ENCODE results near the gene LPIN3.

The LPIN3 gene

DNA sequence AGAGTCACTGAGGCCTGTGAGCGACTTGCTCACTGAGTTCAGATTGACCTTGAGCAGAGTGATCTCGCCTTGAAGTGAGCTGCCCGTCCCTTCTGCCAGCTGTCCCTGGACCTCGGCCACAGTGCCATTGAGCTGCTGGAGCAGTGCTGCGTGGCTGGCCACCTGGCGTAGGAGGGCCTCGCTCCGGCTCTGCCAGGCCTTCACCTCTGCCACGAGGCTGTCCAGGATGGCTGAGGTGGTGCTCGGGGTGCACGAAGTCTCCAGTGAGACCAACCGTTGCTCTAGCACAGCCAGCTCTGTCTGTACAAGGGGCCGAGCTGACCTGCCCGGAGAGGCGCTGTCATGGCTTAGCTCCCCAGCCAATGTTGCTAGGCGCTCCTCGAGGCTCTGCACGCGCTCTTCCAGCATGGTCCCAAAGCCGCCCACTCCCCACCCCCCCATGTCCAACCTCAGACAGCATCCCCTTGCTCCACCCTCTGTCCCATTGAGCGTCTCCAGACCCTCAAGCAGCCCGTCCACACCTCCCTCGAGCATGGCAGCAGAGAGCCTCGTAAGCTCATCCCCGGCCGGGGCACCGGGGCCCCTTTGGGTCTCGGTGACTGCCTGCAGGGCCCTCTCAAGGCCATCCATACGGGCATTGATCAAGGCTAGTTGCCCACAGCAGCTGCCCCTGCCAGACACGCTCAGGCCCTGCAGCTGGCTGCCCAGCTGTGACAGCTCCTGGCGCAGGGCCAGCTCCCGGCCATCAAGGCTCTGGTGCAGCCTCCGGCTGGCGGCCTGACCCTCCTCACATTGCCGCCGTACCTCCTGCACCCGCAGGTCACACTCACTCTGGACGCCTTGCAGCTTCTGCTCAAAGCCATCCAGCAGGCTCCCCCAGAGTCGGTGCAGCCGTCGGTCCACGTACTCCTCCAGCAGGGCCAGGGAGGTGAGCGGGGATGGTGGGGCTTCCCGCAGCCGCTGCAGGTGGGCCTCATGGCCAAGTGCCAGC is 21.4 kb downstream of the LPIN3 start:
- in situ Hi-C loops (cut with HindIII; ENCODE audit: low pct_ligation_motif_present, low pct_unique_long_range_greater_than_20kb, low sequenced_read_pairs), result no loop called here
- DNase-seq, result no peak

DNA sequence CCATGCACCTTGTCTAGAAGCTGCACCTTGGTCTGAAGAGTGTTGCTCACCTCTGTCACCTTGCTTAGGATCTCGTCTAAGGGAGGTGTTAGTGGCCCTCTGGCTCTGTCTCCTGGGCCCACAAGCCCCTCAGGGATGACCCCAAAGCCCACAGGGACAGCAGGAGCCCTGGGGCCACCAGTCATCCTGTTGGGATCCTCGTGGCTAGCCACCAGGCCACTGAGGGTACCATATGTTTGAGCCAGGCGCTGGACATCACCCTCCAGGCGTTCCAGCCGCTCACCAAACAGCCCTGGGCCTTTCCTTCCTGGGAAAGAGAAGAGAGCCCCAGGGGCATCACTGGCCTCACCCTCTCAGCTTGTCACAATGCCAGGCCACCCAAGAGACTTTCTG is 22.1 kb downstream of the LPIN3 start:
- DNase-seq, result no peak
- in situ Hi-C loops (cut with HindIII; ENCODE audit: low pct_ligation_motif_present, low pct_unique_long_range_greater_than_20kb, low sequenced_read_pairs), result no loop called here

DNA sequence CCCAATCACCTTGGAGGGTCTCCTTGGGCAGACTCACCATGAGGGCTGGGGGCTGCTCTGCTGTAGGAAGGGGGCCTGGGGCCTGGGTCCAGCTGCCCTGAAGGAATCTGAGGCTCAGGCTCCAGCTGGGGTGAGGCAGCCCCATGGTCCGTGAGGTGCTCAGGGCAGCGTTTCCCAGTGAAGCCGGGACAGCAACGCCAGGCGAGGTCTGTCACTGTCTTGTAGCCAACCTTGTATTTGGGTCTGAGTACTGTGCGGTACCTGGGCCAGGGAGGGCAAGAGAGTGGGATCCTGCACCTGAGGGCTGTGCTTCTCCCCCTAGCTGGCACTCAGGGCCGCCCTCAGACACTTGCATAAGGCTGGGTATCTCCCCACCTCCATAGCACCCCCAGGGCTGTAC is 23.0 kb downstream of the LPIN3 start:
- in situ Hi-C loops (cut with HindIII; ENCODE audit: low pct_ligation_motif_present, low pct_unique_long_range_greater_than_20kb, low sequenced_read_pairs), result no loop called here
- no peak for DNase-seq

DNA sequence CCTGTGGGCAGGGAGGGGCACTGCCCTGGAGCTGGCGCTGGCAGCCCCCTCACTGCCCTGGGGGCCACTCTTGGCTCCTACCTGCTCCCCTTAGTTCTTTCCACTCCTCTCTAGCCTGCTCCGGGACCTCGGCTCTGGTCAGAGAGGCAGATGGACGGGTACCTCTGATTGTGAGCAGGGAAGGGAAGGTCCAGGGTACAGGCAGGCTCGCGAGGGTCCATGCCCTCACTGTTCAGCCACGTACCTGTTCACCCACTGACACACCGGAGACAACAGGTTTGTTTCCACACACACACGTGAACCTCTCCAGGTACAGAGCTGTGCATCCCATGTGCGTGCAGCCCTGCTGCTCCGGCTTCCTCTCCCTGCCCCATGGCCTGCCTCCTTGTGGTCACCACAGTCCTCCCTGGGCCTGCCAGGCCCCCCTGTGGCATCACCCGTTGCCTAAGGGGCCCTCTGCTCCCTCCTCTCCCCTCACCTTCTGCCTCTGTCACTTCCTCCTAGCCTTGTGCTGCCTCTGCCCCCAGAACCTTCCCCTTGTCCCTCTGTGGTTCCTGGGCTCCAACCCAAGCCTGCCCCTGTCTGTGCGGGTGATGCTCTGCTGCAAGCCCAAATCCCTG is 23.7 kb downstream of the LPIN3 start:
- in situ Hi-C loops (cut with HindIII; ENCODE audit: low pct_ligation_motif_present, low pct_unique_long_range_greater_than_20kb, low sequenced_read_pairs), result no loop called here
- no peak for DNase-seq

DNA sequence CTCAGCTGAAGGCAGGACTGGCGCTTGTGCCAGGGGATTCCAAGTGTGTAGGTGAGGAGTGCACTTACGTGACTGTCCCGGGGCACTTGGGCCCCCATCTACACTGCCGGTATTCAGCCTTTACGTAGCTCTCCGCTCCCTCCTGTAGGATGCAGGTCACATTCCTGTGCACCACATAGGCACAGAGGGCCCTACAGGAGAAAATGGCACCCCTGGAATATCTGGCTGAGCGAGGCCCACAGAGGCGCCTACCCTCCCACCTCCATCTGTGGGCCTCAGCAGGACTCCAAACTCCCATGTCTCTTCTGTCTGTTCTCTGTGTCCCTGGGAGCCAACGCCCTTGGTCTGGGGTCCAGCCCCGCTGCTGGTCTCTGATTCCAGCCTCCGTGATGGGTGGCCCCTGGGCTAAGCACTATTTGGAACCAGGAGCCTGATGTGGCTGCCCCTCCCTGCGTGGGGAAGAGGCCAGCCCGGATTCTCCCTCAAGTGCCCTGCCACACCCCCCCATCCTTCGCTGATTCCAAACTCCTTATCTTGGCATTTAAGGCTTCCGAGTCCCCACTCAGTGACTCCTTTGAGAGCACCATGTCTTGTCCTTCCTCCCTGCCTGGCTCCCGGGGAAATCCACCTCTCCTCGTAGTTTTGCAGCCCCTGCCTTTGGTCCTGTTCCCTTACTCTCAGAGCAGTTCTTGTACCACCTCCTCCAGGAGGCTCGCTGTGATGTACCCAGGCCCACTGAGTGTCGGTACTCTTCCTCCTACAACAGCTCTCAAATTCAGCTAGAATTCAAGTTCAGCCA is 24.5 kb downstream of the LPIN3 start:
- in situ Hi-C loops (cut with HindIII; ENCODE audit: low pct_ligation_motif_present, low pct_unique_long_range_greater_than_20kb, low sequenced_read_pairs), result no loop called here
- DNase-seq, result no peak

DNA sequence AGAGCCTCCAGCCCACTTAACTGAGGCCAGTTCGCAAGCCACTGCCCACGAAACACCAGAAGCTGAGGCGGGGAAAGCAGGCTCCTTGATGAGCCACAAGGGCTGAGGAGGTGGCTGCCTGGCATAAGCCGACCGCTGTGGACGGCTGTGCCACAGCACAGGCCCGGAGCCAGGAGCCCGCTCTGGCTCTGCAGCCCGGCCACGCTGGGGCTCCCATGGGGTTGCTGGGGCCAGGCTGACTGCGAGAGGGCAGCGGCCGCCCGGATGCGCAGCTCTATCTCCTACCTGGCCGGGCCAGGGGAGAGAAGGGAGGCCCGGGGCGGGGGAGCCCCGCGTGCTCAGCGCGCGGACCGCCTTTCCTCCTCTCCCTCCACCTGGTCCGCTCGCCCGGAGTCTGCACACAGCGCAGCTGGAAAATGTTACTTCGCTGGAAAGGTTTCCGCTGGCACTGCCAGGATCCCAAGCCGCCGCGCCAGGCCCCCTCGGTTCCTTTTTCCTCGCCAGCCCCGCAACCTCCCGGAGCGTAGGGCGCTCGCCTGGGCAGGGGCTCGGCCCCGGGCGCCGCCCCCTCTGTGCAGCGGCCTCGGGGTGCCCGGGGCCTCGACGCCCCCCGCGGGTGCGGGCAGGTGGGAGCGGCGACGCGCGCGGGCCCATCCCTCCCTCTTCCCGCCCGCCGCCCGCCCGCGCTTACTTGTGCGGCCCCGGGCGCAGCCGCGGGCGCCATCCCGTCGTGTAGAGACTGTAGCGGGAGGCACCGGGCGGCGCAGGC is 25.3 kb downstream of the LPIN3 start:
- DNase-seq, result no peak
- in situ Hi-C loops (cut with HindIII; ENCODE audit: low pct_ligation_motif_present, low pct_unique_long_range_greater_than_20kb, low sequenced_read_pairs), result no loop called here

DNA sequence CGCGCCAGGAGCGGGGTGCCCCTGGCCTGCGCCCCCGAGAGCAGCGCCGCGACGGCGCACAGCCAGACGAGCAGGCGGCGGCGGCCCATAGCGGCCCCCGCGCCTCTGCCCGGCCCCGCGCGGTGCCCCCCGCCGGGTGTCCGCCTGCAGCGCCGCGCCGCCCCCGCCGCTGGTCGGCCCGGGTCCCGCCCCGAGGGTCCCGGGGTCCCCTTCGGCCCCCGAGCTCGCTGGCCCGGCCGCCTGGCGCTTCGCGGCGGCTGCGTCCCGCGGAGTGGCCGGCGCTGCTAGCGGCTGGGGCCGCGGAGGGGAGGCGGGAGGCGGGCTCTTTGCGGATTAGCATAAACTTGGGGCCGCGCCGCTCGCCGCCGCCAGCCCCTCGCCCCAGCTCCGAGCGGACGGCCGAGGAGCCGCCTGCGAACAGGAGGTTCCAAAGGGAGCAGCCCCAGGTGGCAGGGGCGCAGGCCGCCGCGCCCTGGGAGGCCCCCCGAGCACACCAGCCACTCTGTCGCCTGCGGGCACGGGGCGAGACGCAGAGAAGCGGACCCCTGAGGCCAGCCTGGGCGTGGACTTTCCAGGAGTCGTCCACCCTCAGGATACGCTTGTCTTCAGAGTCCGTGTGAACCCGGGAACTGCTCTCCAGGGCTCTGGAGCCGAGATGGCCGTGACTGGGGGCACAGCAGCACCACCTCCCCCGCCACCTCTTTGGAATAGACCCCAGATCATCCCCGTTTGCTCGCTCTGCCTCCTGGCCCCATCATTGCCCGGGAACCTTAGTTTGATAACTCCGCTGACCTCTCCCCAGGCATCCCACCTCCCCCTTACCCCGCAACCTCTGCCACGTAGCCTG is 26.1 kb downstream of the LPIN3 start, which contains the start of gene EMILIN3:
Gene EMILIN3 (minus strand): TSS at position 273 of the 847 bp plus-strand sequence. CDS start 184 bp downstream, at position 89.
- no peak for DNase-seq
- in situ Hi-C loops (cut with HindIII; ENCODE audit: low pct_ligation_motif_present, low pct_unique_long_range_greater_than_20kb, low sequenced_read_pairs), result no loop called here

DNA sequence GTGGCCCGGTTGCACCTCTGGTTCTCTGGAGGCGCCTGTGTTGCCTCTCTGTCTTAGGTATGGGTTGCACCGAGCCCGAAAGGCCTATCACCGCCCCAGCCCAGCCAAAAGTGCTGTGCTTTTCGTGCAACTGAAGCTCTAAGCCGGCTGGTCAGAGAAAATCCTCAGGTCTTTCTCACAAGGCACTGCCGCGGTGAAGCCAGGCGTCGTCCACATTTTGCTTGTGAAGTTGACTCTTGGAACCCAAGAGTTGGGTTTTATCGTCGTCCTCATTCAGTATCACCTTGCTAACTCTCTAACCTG is 26.7 kb downstream of the LPIN3 start:
- no peak for DNase-seq
- in situ Hi-C loops (cut with HindIII; ENCODE audit: low pct_ligation_motif_present, low pct_unique_long_range_greater_than_20kb, low sequenced_read_pairs), result no loop called here

DNA sequence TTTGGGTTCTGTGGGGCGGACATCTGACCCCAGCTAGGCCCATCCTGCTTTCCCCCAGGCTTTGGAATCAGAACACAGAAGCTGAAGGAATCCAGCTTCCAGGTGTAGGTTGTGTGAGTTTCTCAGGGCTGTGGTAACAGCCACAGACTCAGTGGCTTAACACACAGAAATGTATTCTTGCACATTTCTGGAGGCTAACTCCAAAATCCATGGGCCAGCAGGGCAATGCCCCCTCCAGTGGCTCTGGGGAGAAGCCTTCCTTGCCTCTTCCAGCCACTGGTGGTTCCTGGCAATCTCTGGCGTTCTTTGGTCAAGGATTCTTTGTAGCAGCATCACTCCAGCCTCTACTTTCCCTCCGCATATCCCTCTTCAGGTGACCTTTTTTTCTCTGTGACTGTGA is 27.3 kb downstream of the LPIN3 start:
- no peak for DNase-seq
- in situ Hi-C loops (cut with HindIII; ENCODE audit: low pct_ligation_motif_present, low pct_unique_long_range_greater_than_20kb, low sequenced_read_pairs), result no loop called here

DNA sequence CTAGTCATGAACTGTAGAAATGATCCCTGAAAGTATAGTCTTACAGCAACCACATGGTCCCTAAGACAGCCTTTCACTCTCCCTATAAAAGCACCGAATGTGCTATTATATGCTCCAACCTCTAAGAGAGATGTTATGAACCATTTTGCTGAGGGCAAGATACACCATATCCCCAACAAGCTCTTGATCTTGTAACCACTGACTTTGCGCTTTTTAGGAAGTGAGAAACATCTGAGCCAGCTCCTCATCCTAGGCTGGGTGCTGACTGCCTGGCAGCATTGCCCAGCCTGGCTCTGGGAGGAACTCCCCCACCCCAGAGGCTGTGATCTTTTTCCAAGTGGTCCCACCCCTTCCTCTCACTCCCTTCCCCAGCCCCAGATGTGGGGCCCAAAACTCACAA is 29.1 kb downstream of the LPIN3 start:
- DNase-seq, result no peak
- in situ Hi-C loops (cut with HindIII; ENCODE audit: low pct_ligation_motif_present, low pct_unique_long_range_greater_than_20kb, low sequenced_read_pairs), result no loop called here

DNA sequence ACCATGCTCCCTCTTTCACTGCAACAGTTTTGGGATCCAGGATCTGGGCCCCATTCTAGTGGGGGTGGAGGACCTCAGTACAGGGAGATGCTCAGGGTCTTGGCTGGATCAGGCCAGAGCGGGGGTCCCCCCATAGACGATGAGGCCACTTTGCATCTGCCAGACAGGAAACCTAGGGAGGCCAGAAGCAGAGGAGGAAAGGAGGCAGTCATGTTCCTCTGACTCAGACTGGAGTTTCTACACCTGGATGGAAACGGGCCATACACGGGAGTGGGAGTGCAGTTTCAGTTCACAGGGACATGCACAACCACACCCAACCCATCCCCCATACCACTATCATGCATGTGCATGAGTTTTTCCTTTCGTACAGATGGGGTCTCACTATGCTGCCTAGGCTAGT is 29.6 kb downstream of the LPIN3 start:
- no peak for DNase-seq
- in situ Hi-C loops (cut with HindIII; ENCODE audit: low pct_ligation_motif_present, low pct_unique_long_range_greater_than_20kb, low sequenced_read_pairs), result no loop called here

DNA sequence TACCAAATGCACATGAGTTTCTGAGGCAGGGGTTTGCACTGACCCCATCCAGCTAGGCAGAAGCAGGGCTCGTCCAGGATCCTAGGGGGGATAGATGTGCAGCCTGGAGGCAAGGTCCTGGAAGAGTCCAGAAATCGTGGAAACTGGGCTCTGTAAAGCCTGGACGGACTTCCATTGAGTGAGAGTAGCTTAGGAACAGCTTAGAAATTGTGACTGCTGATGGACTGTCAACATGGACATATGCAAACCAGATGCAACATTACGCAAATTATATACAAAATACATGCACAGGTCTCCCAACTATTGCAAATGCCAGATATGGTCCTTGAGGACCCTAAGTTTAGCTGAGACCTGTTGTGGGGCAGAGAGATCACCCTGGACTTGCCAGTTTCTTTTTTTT is 30.8 kb downstream of the LPIN3 start:
- in situ Hi-C loops (cut with HindIII; ENCODE audit: low pct_ligation_motif_present, low pct_unique_long_range_greater_than_20kb, low sequenced_read_pairs), result no loop called here

DNA sequence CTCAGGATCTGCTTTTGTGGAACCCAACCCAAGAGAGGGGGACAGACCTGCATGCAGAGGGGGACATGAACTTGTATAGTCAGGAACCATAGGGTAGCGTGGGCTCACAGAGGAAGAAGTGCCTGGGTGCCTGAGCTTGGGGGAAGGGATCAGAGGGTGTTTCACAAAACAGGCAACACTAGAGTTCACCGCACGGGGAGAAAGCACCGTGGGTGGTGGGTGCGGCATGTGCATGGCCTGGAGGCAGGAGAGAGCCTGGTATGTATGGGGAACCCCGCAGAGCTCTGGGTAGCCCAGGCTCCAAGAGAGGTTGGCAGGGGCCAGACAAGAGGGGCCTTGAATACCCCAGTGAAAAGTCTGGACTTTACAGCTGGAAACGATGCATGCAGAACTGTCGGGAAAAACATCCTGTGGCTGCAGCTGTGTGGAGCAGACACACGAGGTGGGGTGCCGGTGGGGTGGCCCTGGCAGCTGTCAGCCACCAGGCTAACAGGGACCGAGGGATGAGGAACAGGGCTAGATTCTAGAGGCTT is 32.7 kb downstream of the LPIN3 start:
- in situ Hi-C loops (cut with HindIII; ENCODE audit: low pct_ligation_motif_present, low pct_unique_long_range_greater_than_20kb, low sequenced_read_pairs), result no loop called here
- DNase-seq, result no peak

More for the DNA sequence above, 30.8 kb downstream of the LPIN3 start:
- no peak for DNase-seq

DNA sequence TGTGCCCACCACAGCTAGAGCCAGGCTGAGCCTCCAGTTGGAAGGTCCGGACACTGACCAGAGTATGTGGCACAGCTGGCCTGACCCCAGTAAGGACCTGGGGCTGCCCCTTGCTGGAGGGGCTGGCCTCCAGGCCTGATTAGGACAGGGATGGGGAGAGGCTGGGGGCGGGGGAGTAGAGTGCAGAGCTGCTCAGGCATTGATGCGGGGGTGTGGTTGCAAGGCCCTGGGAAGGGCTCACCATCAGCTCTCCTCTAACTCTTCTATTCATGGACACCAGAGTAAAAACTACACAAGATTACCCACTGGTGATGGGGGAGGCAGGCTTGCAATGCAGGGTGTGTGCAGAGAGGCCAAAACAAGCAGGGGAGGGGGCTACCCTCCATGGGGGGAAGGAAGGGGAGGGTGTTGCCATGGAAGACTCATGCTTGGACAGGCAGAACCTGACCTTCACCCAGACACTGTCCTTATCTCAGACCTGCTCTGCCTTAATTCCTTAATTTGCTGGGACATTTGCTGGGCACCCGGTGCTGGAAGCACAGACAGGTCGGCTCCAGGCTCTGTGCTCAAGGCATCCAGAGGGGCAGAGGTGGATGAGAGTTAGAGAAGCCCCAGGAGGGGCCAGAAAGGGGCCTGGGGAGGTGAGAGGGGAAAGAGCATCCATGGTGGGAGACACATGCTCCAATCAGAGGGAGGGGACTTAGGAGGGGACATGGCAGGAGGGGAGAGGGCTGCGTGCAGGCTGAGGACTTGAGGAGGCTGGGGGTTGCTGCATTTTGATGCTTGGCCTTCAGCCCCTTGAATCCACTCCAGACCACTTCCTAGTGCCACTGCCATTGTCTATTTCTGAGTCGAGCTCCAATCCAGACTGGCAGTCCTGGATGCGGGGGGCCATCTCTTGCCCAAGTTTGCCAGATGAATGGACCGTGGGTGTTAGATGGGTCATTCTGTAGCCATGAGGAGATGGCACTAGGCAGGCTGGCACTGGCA is 33.6 kb downstream of the LPIN3 start:
- in situ Hi-C loops (cut with HindIII; ENCODE audit: low pct_ligation_motif_present, low pct_unique_long_range_greater_than_20kb, low sequenced_read_pairs), result no loop called here
- no peak for DNase-seq

DNA sequence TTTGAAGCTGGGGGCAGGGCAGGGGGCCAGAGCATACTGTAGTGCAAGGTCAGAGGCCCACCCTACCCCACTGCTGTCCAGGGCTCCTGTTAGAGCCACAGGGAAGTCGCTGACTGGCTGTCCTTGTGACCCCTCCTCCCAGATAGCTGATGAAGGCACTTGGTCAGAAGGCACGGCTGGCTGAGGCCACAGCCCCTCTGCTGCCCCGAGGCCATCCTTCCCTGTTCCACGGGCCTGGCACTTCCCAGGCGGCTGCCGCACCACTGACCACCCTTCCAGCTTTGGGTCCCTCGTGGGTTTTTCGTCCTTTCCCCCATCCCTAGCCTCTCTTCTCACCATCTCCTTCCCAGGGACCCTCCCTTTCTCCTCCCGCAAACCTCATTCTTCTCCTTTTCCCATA is 35.2 kb downstream of the LPIN3 start:
- in situ Hi-C loops (cut with HindIII; ENCODE audit: low pct_ligation_motif_present, low pct_unique_long_range_greater_than_20kb, low sequenced_read_pairs), result no loop called here
- DNase-seq, result no peak

DNA sequence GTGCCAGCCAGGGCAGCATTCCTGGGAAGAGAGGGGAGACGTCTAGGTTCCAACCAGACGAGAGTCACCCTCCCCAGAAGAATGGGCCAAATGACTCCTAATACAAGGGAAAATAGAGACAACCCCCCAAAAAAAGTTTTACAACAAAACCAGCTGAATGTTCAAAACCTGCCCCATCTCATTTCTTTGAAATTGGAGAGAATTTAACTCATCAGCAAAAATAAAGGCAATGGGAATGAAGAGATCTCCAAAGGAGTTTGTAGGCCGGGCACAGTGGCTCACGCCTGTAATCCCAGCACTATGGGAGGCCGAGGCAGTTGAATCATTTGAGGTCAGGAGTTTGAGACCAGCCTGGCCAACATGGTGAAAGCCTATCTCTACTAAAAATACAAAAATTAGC is 35.7 kb downstream of the LPIN3 start:
- DNase-seq, result no peak
- in situ Hi-C loops (cut with HindIII; ENCODE audit: low pct_ligation_motif_present, low pct_unique_long_range_greater_than_20kb, low sequenced_read_pairs), result no loop called here
